Ascending aorta (tissue), 2 donors: Measurements from ENCODE around the gene CCDC93. TPM values are rescaled to one million over a fixed set of nuclear protein-coding genes. Genes with fewer than 3 reads are reported as not detected.

Experiments
- DNase-seq, 2 donors: peaks; one replicate each; pipeline ENCODE4 v3.0.0-alpha.2; 2019; ENCODE audit warnings: low spot score in 2 of 2
- H3K27ac ChIP-seq, 2 donors: fragments of 200-600 bp; sonication (generic); one replicate each; pipeline ENCODE4 v1.5.1; 2016 to 2017; ENCODE audit warnings: mild to moderate bottlenecking in 1 of 2
- H3K27me3 ChIP-seq: fragments of 200-600 bp; sonication (generic); one replicate; pipeline ENCODE4 v1.5.1; 2017
- H3K36me3 ChIP-seq, 2 donors: fragments of 200-600 bp; sonication (generic); one replicate each; pipeline ENCODE4 v1.5.1; 2016
- H3K4me1 ChIP-seq, 2 donors: fragments of 200-600 bp; sonication (generic); one replicate each; pipeline ENCODE4 v1.5.1; 2016 to 2017; ENCODE audit warnings: mild to moderate bottlenecking in 1 of 2
- H3K4me3 ChIP-seq, 2 donors: fragments of 200-600 bp; sonication (generic); one replicate each; pipeline ENCODE4 v1.5.1; 2016 to 2017; ENCODE audit warnings: mild to moderate bottlenecking in 1 of 2
- H3K9me3 ChIP-seq, 2 donors: fragments of 200-600 bp; sonication (generic); one replicate each; pipeline ENCODE4 v1.5.1; 2016
- CTCF ChIP-seq, 3 experiments: fragments of 200-600 bp in 2 of 3; fragments of 450-650 bp in 1 of 3; sonication (generic) in 2 of 3; IDR thresholded peaks; one replicate each; pipeline ENCODE4 v1.5.1; 2016 to 2019; ENCODE audit warnings: antibody characterized with exemption in 3 of 3, mild to moderate bottlenecking in 1 of 3, moderate library complexity in 1 of 3
- intact Hi-C: fragments of 100-400 bp; cut with DNase I; formaldehyde crosslinking; loops from one replicate; pipeline ENCODE4 v1.15.1; 2023
- total RNA-seq: library from RNA; depleted of rRNA; stranded (reverse); fragments of >200 nt; gene quantifications from one replicate; pipeline ENCODE4 v1.1.0, GENCODE V29; 2016

The CCDC93 gene
- total RNA-seq, 1 donor from 2014 or later = 6.3 TPM

GRCh38 chr2:117976581-117976980 lies 37.3 kb downstream of the CCDC93 start:
- H3K36me3 ChIP-seq = peaks cover 44 to 55% of the 10 kb centered on the region in 2 donors

GRCh38 chr2:117973498-117974082 lies 40.3 kb downstream of the CCDC93 start:
- no peaks in the 10 kb centered on the region for H3K9me3 ChIP-seq
- intact Hi-C loops = no loop called here
- peaks cover 47 to 75% of the 10 kb centered on the region in 2 donors for H3K36me3 ChIP-seq

More at GRCh38 chr2:117976581-117976980, 37.3 kb downstream of the CCDC93 start:
- Histone ChIP-seq H3K27ac (no peak overlapping the region), H3K4me1 (peaks cover 0 to 4% of the 10 kb centered on the region in 2 donors), H3K27me3 (no peaks in the 10 kb centered on the region), H3K9me3 (no peaks in the 10 kb centered on the region), H3K4me3 (no peak overlapping the region)
- intact Hi-C loops = no loop called here
- TF ChIP-seq CTCF (IDR thresholded peaks at IDR 0.05) = no peak
- no peak for DNase-seq

GRCh38 chr2:117972476-117973123 lies 41.3 kb downstream of the CCDC93 start:
- no peak overlapping the region for H3K4me3 ChIP-seq
- H3K4me1 ChIP-seq = no peaks in the 10 kb centered on the region
- DNase-seq = no peak
- H3K9me3 ChIP-seq = no peaks in the 10 kb centered on the region
- H3K36me3 ChIP-seq = peaks cover 46 to 81% of the 10 kb centered on the region in 2 donors
- no peaks in the 10 kb centered on the region for H3K27me3 ChIP-seq
- intact Hi-C loops = no loop called here
- no peak for TF ChIP-seq CTCF (IDR thresholded peaks at IDR 0.05)
- H3K27ac ChIP-seq = no peak overlapping the region

More at GRCh38 chr2:117973498-117974082, 40.3 kb downstream of the CCDC93 start:
- TF ChIP-seq CTCF (IDR thresholded peaks at IDR 0.05) = no peak
- no peak overlapping the region for H3K4me3 ChIP-seq
- H3K27ac ChIP-seq = no peak overlapping the region
- DNase-seq = no peak
- H3K27me3 ChIP-seq = no peaks in the 10 kb centered on the region
- H3K4me1 ChIP-seq = no peaks in the 10 kb centered on the region

- H3K4me3 ChIP-seq = no peak overlapping the region
- H3K9me3 ChIP-seq = no peaks in the 10 kb centered on the region
- H3K27me3 ChIP-seq = no peaks in the 10 kb centered on the region
- peaks cover 27 to 90% of the 10 kb centered on the region in 2 donors for H3K36me3 ChIP-seq
- DNase-seq = no peak
- H3K4me1 ChIP-seq = no peaks in the 10 kb centered on the region
- intact Hi-C loops = no loop called here
- TF ChIP-seq CTCF (IDR thresholded peaks at IDR 0.05) = no peak
- no peak overlapping the region for H3K27ac ChIP-seq
Observed at GRCh38 chr2:117968722-117969121, 45.1 kb downstream of the CCDC93 start.

GRCh38 chr2:117967977-117968718 lies 45.7 kb downstream of the CCDC93 start:
- no peak overlapping the region for H3K27ac ChIP-seq

More at GRCh38 chr2:117967977-117968718, 45.7 kb downstream of the CCDC93 start:
- intact Hi-C loops = no loop called here
- DNase-seq = no peak
- Histone ChIP-seq H3K9me3 (no peaks in the 10 kb centered on the region), H3K4me1 (no peaks in the 10 kb centered on the region), H3K4me3 (no peak overlapping the region), H3K36me3 (peaks cover 23 to 85% of the 10 kb centered on the region in 2 donors), H3K27me3 (no peaks in the 10 kb centered on the region)
- TF ChIP-seq CTCF (IDR thresholded peaks at IDR 0.05) = no peak
